Measurements from ENCODE around the gene GPC5.

- TF ChIP-seq CTCF (IDR thresholded peaks at IDR 0.05; ENCODE audit: control extremely low read depth in 1 of 3, insufficient read depth in 1 of 3, low read depth in 1 of 3, low read length in 3 of 3) (no peak), TEAD4 (IDR thresholded peaks at IDR 0.05; ENCODE audit: low read depth, low read length) (no peak), MAX (IDR thresholded peaks at IDR 0.05) (no peak), FOSL1 (IDR thresholded peaks at IDR 0.05; ENCODE audit: insufficient read depth, low read depth, low read length) (no peak), RAD21 (IDR thresholded peaks at IDR 0.05 in 1 of 2, conservative IDR thresholded peaks at IDR 0.05 in 1 of 2; ENCODE audit: low read depth in 2 of 2, low read length in 2 of 2) (no peak), CHD1 (IDR thresholded peaks at IDR 0.05; ENCODE audit: low read depth, low read length) (no peak), YY1 (IDR thresholded peaks at IDR 0.05; ENCODE audit: low read depth, low read length) (no peak), POLR2AphosphoS5 (IDR thresholded peaks at IDR 0.05; ENCODE audit: low read depth, low read length) (no peak), EZH2 (IDR thresholded peaks at IDR 0.05; ENCODE audit: low read depth, low read length, severe bottlenecking) (no peak), ASH2L (IDR thresholded peaks at IDR 0.05; ENCODE audit: low read length) (no peak)
These were observed 774.8 kb downstream of the GPC5 start for GRCh38 chr13:92173254-92173653.

All from H1 (cell line).